ENCODE results near the gene ALDH16A1. TPM values are rescaled to one million over a fixed set of nuclear protein-coding genes. Genes with fewer than 3 reads are reported as not detected.

Gene ALDH16A1
- total and polyA plus RNA-seq, 10 of the 15 experiments (the other 5 are each of a cell fraction or from before 2014, with no cell fraction given) = 1.7 to 49.3 (median 18.1) TPM

- TF ChIP-seq, protein P1, sequence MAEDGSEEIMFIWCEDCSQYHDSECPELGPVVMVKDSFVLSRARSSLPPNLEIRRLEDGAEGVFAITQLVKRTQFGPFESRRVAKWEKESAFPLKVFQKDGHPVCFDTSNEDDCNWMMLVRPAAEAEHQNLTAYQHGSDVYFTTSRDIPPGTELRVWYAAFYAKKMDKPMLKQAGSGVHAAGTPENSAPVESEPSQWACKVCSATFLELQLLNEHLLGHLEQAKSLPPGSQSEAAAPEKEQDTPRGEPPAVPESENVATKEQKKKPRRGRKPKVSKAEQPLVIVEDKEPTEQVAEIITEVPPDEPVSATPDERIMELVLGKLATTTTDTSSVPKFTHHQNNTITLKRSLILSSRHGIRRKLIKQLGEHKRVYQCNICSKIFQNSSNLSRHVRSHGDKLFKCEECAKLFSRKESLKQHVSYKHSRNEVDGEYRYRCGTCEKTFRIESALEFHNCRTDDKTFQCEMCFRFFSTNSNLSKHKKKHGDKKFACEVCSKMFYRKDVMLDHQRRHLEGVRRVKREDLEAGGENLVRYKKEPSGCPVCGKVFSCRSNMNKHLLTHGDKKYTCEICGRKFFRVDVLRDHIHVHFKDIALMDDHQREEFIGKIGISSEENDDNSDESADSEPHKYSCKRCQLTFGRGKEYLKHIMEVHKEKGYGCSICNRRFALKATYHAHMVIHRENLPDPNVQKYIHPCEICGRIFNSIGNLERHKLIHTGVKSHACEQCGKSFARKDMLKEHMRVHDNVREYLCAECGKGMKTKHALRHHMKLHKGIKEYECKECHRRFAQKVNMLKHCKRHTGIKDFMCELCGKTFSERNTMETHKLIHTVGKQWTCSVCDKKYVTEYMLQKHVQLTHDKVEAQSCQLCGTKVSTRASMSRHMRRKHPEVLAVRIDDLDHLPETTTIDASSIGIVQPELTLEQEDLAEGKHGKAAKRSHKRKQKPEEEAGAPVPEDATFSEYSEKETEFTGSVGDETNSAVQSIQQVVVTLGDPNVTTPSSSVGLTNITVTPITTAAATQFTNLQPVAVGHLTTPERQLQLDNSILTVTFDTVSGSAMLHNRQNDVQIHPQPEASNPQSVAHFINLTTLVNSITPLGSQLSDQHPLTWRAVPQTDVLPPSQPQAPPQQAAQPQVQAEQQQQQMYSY (CRISPR knock-in tag; IDR thresholded peaks at IDR 0.05) = no peak
- TF ChIP-seq RELB (IDR thresholded peaks at IDR 0.05; ENCODE audit: low read depth) (no peak), SRF (IDR thresholded peaks at IDR 0.05; ENCODE audit: low read depth in 2 of 2, low read length in 2 of 2) (no peak), WRNIP1 (IDR thresholded peaks at IDR 0.05; ENCODE audit: borderline replicate concordance, low read depth, low read length) (0 out of 2 replicates have a peak, but pooled peaks have one; percentile 1), MYC (IDR thresholded peaks at IDR 0.05; ENCODE audit: insufficient read depth, insufficient read length, insufficient replicate concordance, low read length, severe bottlenecking) (no peak), CREM (IDR thresholded peaks at IDR 0.05; ENCODE audit: low read depth) (peak; percentile 63; the same call in 1 of the 2 replicates), FOS (IDR thresholded peaks at IDR 0.05; ENCODE audit: borderline replicate concordance, extremely low read depth, insufficient read length) (no peak), ELK1 (IDR thresholded peaks at IDR 0.05; ENCODE audit: low read depth, low read length) (no peak)
Measured at GRCh38 chr19:49497047-49497788, 44.2 kb downstream of the ALDH16A1 start (continued).

Measured in GM12878 (cell line).